Brain pericyte (primary cell): ENCODE measurements around the gene NF1.

Source experiments
- DNase-seq: peaks from one replicate; pipeline ENCODE4 v3.0.0-alpha.2; 2012; ENCODE audit warnings: low read depth, low spot score

The NF1 gene

GRCh38 chr17:31401456-31402254 lies 306.9 kb downstream of the NF1 start:
- no peak for DNase-seq

- DNase-seq = no peak
These were observed 309.5 kb downstream of the NF1 start for GRCh38 chr17:31404028-31404949.

- DNase-seq = no peak
These were observed 311.2 kb downstream of the NF1 start for GRCh38 chr17:31405890-31406371.

- no peak for DNase-seq
These were observed 313.8 kb downstream of the NF1 start for GRCh38 chr17:31408586-31408985.

GRCh38 chr17:31411707-31412285 lies 317.0 kb downstream of the NF1 start:
- no peak for DNase-seq

- no peak for DNase-seq
These were observed 317.7 kb downstream of the NF1 start for GRCh38 chr17:31412511-31412910.

- no peak for DNase-seq
These were observed 318.5 kb downstream of the NF1 start for GRCh38 chr17:31413081-31413799.

- no peak for DNase-seq
These were observed 319.2 kb downstream of the NF1 start for GRCh38 chr17:31413874-31414549.

GRCh38 chr17:31414550-31414918 lies 319.8 kb downstream of the NF1 start:
- no peak for DNase-seq

GRCh38 chr17:31415004-31415454 lies 320.3 kb downstream of the NF1 start:
- DNase-seq = no peak

- DNase-seq = no peak
These were observed 321.1 kb downstream of the NF1 start for GRCh38 chr17:31415640-31416502.

- no peak for DNase-seq
These were observed 321.7 kb downstream of the NF1 start for GRCh38 chr17:31416503-31416923.

- no peak for DNase-seq
These were observed 322.4 kb downstream of the NF1 start for GRCh38 chr17:31417051-31417792.

- no peak for DNase-seq
These were observed 324.1 kb downstream of the NF1 start for GRCh38 chr17:31418773-31419350.

GRCh38 chr17:31422443-31422842 lies 327.7 kb downstream of the NF1 start:
- no peak for DNase-seq

GRCh38 chr17:31424944-31425281 lies 330.1 kb downstream of the NF1 start:
- DNase-seq = no peak

GRCh38 chr17:31425282-31426040 lies 330.7 kb downstream of the NF1 start:
- no peak for DNase-seq
